GM12874 (cell line): ENCODE data around the gene CCT3.

Source experiments
- TF ChIP-seq, protein P1 (sequence below): IDR thresholded peaks from 2 replicates; pipeline ENCODE4 v1.5.1; 2011; ENCODE audit warnings: low read depth, mild to moderate bottlenecking, control low read depth, low read length, moderate library complexity; ENCODE audit not compliant: insufficient read depth

CCT3 gene

DNA sequence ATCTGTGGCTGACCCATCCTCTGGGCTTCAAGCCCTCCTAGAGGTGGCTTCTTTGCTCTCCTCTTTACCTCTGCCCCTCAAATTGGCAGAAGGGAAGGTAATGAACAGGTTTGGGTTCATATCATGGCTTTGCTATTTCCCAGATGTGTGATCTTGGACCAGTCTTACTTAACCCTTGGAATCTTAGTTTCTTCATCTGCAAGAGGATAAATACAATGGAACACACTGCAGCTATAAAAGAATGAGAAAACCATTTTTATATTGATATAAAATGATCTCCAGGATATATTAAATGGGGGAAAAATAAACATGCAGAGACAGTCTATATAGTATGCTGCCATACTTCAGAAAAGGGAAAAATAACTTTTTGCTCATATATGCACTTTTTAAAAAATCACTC is 48.2 kb downstream of the CCT3 start:
- TF ChIP-seq, protein P1, sequence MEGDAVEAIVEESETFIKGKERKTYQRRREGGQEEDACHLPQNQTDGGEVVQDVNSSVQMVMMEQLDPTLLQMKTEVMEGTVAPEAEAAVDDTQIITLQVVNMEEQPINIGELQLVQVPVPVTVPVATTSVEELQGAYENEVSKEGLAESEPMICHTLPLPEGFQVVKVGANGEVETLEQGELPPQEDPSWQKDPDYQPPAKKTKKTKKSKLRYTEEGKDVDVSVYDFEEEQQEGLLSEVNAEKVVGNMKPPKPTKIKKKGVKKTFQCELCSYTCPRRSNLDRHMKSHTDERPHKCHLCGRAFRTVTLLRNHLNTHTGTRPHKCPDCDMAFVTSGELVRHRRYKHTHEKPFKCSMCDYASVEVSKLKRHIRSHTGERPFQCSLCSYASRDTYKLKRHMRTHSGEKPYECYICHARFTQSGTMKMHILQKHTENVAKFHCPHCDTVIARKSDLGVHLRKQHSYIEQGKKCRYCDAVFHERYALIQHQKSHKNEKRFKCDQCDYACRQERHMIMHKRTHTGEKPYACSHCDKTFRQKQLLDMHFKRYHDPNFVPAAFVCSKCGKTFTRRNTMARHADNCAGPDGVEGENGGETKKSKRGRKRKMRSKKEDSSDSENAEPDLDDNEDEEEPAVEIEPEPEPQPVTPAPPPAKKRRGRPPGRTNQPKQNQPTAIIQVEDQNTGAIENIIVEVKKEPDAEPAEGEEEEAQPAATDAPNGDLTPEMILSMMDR, result no peak

- TF ChIP-seq, protein P1, result no peak
Measured at GRCh38 chr1:156286061-156286460, 52.0 kb downstream of the CCT3 start.

DNA sequence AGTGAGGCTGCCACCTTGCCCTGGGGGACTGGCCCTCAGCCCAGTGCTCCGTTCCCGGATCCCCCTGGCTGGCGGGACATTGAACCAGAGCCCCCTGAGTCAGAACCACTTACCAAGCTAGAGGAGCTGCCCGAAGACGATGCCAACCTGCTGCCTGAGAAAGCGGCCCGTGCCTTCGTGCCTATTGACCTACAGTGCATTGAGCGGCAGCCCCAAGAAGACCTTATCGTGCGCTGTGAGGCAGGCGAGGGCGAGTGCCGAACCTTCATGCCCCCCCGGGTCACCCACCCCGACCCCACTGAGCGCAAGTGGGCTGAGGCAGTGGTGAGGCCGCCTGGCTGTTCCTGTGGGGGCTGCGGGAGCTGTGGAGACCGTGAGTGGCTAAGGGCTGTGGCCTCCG is 52.7 kb downstream of the CCT3 start:
- TF ChIP-seq, protein P1, result no peak

GRCh38 chr1:156284757-156285156 is 53.3 kb downstream of the CCT3 start:
- TF ChIP-seq, protein P1, result no peak

- TF ChIP-seq, protein P1, result no peak
Measured at GRCh38 chr1:156284112-156284511, 54.0 kb downstream of the CCT3 start, which contains the start of gene TMEM79. TSS of gene TMEM79 (plus strand) at chr1:156284325. CDS start at chr1:156285227, 902 bp downstream.

GRCh38 chr1:156283521-156283920 is 54.6 kb downstream of the CCT3 start:
- TF ChIP-seq, protein P1, result no peak

DNA sequence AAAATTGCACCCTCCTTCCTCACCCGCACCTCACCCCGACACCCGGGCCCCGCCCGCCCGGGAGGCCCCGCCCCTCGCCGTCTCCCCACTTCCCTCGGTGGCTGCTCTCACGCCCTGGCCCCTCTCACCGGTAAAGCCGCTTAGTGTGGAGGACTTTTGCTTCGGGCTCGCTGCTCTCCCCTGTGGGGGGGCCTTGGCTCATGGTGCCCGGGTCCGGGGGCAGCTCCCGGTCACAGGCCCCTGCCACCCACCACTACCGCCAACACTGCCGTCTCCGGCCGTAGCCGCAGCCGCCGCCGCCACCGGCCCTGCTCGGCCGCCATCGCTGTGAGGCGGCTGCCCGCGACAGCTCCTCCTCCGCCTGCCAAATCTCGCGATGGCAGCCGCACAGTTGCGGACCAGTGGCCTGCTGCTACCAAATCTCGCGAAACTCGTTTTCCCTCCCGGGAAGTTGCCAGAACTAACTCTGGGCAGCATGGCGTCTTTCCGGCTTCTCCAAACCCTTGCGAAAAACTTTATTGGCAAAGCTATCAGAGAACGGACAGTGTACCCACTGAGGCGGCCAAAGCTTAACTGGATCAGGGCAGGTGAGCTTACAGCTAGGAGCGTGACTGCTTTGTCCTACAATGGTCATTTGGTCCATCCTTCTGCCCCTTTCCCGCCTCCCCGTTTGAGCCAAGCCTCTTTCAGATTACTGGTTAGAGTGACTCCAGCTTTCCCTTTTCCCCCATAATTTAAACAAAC is 55.4 kb downstream of the CCT3 start, which contains the start of gene SMG5:
SMG5 (minus strand) TSS at position 347 of the 744 bp plus-strand sequence; CDS start at position 202, 145 bp downstream.
- TF ChIP-seq, protein P1, result no peak
